K562 (cell line): Measurements from ENCODE around the gene SLC34A1.

Experiments used
- EZH2 ChIP-seq: IDR thresholded peaks from 2 replicates; pipeline ENCODE4 v1.6.1; 2012; ENCODE audit warnings: low read depth, mild to moderate bottlenecking, inconsistent platforms, low read length, borderline replicate concordance
- GABPA ChIP-seq: fragments of 200-800 bp; sonication (Bioruptor generic); conservative IDR thresholded peaks from 2 replicates; pipeline ENCODE4 v1.6.1; 2016; ENCODE audit warnings: low read depth, missing genetic modification characterization, missing compliant biosample characterization
- HMG20A ChIP-seq: fragments of 450-650 bp; formaldehyde crosslinking; conservative IDR thresholded peaks from 2 replicates; pipeline ENCODE4 v1.4.0; 2020; ENCODE audit warnings: mild to moderate bottlenecking, mixed read lengths
- SRF ChIP-seq, 2 experiments: fragments of 250-450, 450-650 bp in 1 of 2; sonication (Bioruptor Pico) in 1 of 2; sonication (generic) in 1 of 2; formaldehyde crosslinking; IDR thresholded peaks; 2 replicates each; pipeline versions ENCODE4 v1.5.0 to v1.5.1; 2020 to 2022; ENCODE audit warnings: mild to moderate bottlenecking in 1 of 2, missing genetic modification reagents in 1 of 2
- ZNF274 ChIP-seq: IDR thresholded peaks from 2 replicates; pipeline ENCODE4 v1.6.1; 2011; ENCODE audit warnings: low read depth, mild to moderate bottlenecking, low read length, moderate library complexity, borderline replicate concordance

- no peak for TF ChIP-seq HMG20A (CRISPR knock-in tag)
- TF ChIP-seq ZNF274: no peak
- no peak for TF ChIP-seq GABPA (tag)
- TF ChIP-seq EZH2: no peak
- TF ChIP-seq SRF (CRISPR knock-in tag; IDR thresholded peaks at IDR 0.05): no peak
Observed at GRCh38 chr5:177447611-177448243, 63.5 kb downstream of the SLC34A1 start.
